Measurements from ENCODE around the gene SOX10. TPM values are rescaled to one million over a fixed set of nuclear protein-coding genes. Genes with fewer than 3 reads are reported as not detected.

The SOX10 gene
- total and polyA plus RNA-seq, 2 of the 13 experiments (the other 11 are each of a cell fraction or from before 2014, with no cell fraction given), result not detected

- no peak for TF ChIP-seq ZBTB40 (IDR thresholded peaks at IDR 0.05)
- no peak for TF ChIP-seq ZBTB40 (CRISPR knock-in tag; IDR thresholded peaks at IDR 0.05)
- no peak for TF ChIP-seq CSRNP2 (CRISPR knock-in tag; conservative IDR thresholded peaks at IDR 0.05; ENCODE audit: low read depth)
- peak; percentile 54; the same call in 1 of the 2 replicates for TF ChIP-seq HDAC2 (CRISPR knock-in tag; IDR thresholded peaks at IDR 0.05)
- TF ChIP-seq ZBTB21 (CRISPR knock-in tag; IDR thresholded peaks at IDR 0.05), result peak; percentile 71
- TF ChIP-seq HNF4A (CRISPR knock-in tag; IDR thresholded peaks at IDR 0.05), result peak; percentile 44; the same call in 1 of the 2 replicates
- 0 out of 2 replicates have a peak, but pooled peaks have one; percentile 4 for TF ChIP-seq STAG1 (CRISPR knock-in tag; IDR thresholded peaks at IDR 0.05)
- no peak for TF ChIP-seq PAWR (CRISPR knock-in tag; IDR thresholded peaks at IDR 0.05; ENCODE audit: borderline replicate concordance)
- no peak for TF ChIP-seq MEIS2 (CRISPR knock-in tag; IDR thresholded peaks at IDR 0.05)
- peak; percentile 54 for TF ChIP-seq IRF2 (CRISPR knock-in tag; IDR thresholded peaks at IDR 0.05)
- no peak for TF ChIP-seq GATAD1 (CRISPR knock-in tag; IDR thresholded peaks at IDR 0.05)
- no peak for TF ChIP-seq ZNF407 (CRISPR knock-in tag; IDR thresholded peaks at IDR 0.05; ENCODE audit: not compliant biosample characterization)
Observed at GRCh38 chr22:38012604-38013072, 28.3 kb upstream of the SOX10 start (continued).

Measured in HepG2 (cell line).